Aorta (tissue), 5 donors: ENCODE results near the gene MYCN. TPM values are rescaled to one million over a fixed set of nuclear protein-coding genes. Genes with fewer than 3 reads are reported as not detected.
"Not testable (repeated sequence)": the region's sequence is repeated elsewhere in the genome, so short reads cannot be mapped to it uniquely, and the experiment has no call there.

ENCODE experiments used
- ATAC-seq: fragments of 200-7000 bp; cut with Tn5 transposase; one replicate; pipeline ENCODE4 v1.9.1; 2022; ENCODE audit warnings: moderate library complexity; ENCODE audit not compliant: low FRiP score
- DNase-seq, 2 donors: peaks; one replicate each; pipeline ENCODE4 v3.0.0-alpha.2; 2020
- H3K27ac ChIP-seq, 2 donors: one replicate each; pipeline ENCODE4 v1.5.1; 2013; ENCODE audit warnings: low read length in 2 of 2, mild to moderate bottlenecking in 2 of 2, moderate library complexity in 2 of 2, control low read depth in 1 of 2, inconsistent platforms in 1 of 2, low read depth in 1 of 2
- H3K27me3 ChIP-seq, 2 donors: one replicate each; pipeline ENCODE4 v1.6.1; 2013; ENCODE audit warnings: control low read depth in 1 of 2, low read length in 1 of 2, mild to moderate bottlenecking in 1 of 2, moderate library complexity in 1 of 2; ENCODE audit not compliant: insufficient read depth in 2 of 2, control insufficient read depth in 1 of 2
- H3K36me3 ChIP-seq, 2 donors: one replicate each; pipeline ENCODE4 v1.6.1; 2013; ENCODE audit warnings: control low read depth in 1 of 2, low read length in 1 of 2, mild to moderate bottlenecking in 1 of 2; ENCODE audit not compliant: insufficient read depth in 2 of 2, control insufficient read depth in 1 of 2
- H3K4me1 ChIP-seq, 2 donors: one replicate each; pipeline ENCODE4 v1.6.1; 2013; ENCODE audit warnings: low read length in 2 of 2, control low read depth in 1 of 2, mild to moderate bottlenecking in 1 of 2, moderate library complexity in 1 of 2; ENCODE audit not compliant: insufficient read depth in 2 of 2, control insufficient read depth in 1 of 2
- H3K4me3 ChIP-seq, 2 donors: one replicate each; pipeline ENCODE4 v1.5.1; 2013; ENCODE audit warnings: low read length in 2 of 2, control low read depth in 1 of 2, mild to moderate bottlenecking in 1 of 2
- H3K9me3 ChIP-seq: one replicate; pipeline ENCODE4 v1.6.1; 2013; ENCODE audit warnings: mild to moderate bottlenecking, low read length; ENCODE audit not compliant: control insufficient read depth
- WGBS, 2 donors: extraction: QIAGEN DNeasy Blood & Tissue Kit; methylation state at CpG; one replicate each; pipeline ENCODE4 v1.1.7; 2013; 5-methylcytosine and 5-hydroxymethylcytosine counted together
- intact Hi-C, 2 donors: fragments of 100-400 bp; cut with DNase I; formaldehyde crosslinking; loops; one replicate each; pipeline versions ENCODE4 v1.14.2 to v1.15.0; 2022
- polyA plus RNA-seq, 2 donors: library from polyadenylated mRNA; stranded (reverse); fragments of 200-250 nt; gene quantifications; one replicate each; pipeline ENCODE4 v1.2.3, GENCODE V29; 2013
- total RNA-seq, 2 donors: library from RNA; stranded (reverse); fragmentation: NEBNext Ultra II Directional; extraction: Animal tissue kit (Norgen Biotek cat#: 25700); gene quantifications; one replicate each; pipeline ENCODE4 v1.2.1, GENCODE V29; 2021
- donor health status: healthy with polysubstance abuse.
- donor health status: Bipolar disorder and iron deficiency.
- donor health status: DM: no; HTN: no; CAD: no.
- donor health status: DM: no; HTN: no; CAD: no.
- donor health status: DM: yes; HTN: yes; CAD: no.

The MYCN gene
- total and polyA plus RNA-seq, 4 donors = 0.26 to 2.1 (median 0.45) TPM; not detected in 1

GRCh38 chr2:15906778-15907177, 33.6 kb upstream of the MYCN start:
- intact Hi-C loops = no loop called here
- no peak for DNase-seq
- H3K9me3 ChIP-seq = no peaks in the 10 kb centered on the region
- no peak for ATAC-seq
- H3K36me3 ChIP-seq = no peaks in the 10 kb centered on the region
- no peak overlapping the region for H3K27ac ChIP-seq
- H3K4me3 ChIP-seq = no peak overlapping the region
- no peaks in the 10 kb centered on the region for H3K4me1 ChIP-seq
- 92 to 95% methylated on average over 5 of the region's 5 CpGs for WGBS, 2 donors
- H3K27me3 ChIP-seq = no peaks in the 10 kb centered on the region

- DNase-seq = no peak
- 94 to 95% methylated on average over 2 of the region's 2 CpGs for WGBS, 2 donors
- Histone ChIP-seq H3K27me3 (no peaks in the 10 kb centered on the region), H3K9me3 (no peaks in the 10 kb centered on the region), H3K4me3 (no peak overlapping the region), H3K36me3 (no peaks in the 10 kb centered on the region), H3K4me1 (no peaks in the 10 kb centered on the region), H3K27ac (no peak overlapping the region)
- no peak for ATAC-seq
- intact Hi-C loops = no loop called here
These were observed 32.7 kb upstream of the MYCN start for GRCh38 chr2:15907461-15908324.

GRCh38 chr2:15908371-15908770, 32.0 kb upstream of the MYCN start:
- H3K27ac ChIP-seq = no peak overlapping the region
- H3K27me3 ChIP-seq = no peaks in the 10 kb centered on the region
- WGBS, 2 donors = 58 to 65% methylated on average over 4 of the region's 4 CpGs
- intact Hi-C loops = no loop called here
- no peaks in the 10 kb centered on the region for H3K9me3 ChIP-seq
- H3K4me3 ChIP-seq = no peak overlapping the region
- DNase-seq = no peak
- no peaks in the 10 kb centered on the region for H3K36me3 ChIP-seq
- no peak for ATAC-seq
- no peaks in the 10 kb centered on the region for H3K4me1 ChIP-seq

- WGBS, 2 donors = 76 to 81% methylated on average over 4 of the region's 4 CpGs
- no peak for ATAC-seq
These were observed 31.2 kb upstream of the MYCN start for GRCh38 chr2:15909157-15909556.

GRCh38 chr2:15909736-15910135, 30.6 kb upstream of the MYCN start:
- H3K9me3 ChIP-seq = no peaks in the 10 kb centered on the region
- no peak overlapping the region for H3K4me3 ChIP-seq
- intact Hi-C loops = no loop called here

More at GRCh38 chr2:15909157-15909556, 31.2 kb upstream of the MYCN start:
- intact Hi-C loops = no loop called here
- no peaks in the 10 kb centered on the region for H3K9me3 ChIP-seq
- DNase-seq = no peak
- no peaks in the 10 kb centered on the region for H3K27me3 ChIP-seq
- H3K4me3 ChIP-seq = no peak overlapping the region
- no peaks in the 10 kb centered on the region for H3K36me3 ChIP-seq
- H3K4me1 ChIP-seq = no peaks in the 10 kb centered on the region
- H3K27ac ChIP-seq = no peak overlapping the region

GRCh38 chr2:15911270-15911669, 29.1 kb upstream of the MYCN start:
- intact Hi-C loops, H3K27ac ChIP-seq, H3K9me3 ChIP-seq, ATAC-seq, H3K4me1 ChIP-seq, H3K4me3 ChIP-seq, H3K36me3 ChIP-seq, DNase-seq, H3K27me3 ChIP-seq: not testable (repeated sequence)
- WGBS, 2 donors = 95 to 97% methylated on average over 3 of the region's 3 CpGs

More at GRCh38 chr2:15909736-15910135, 30.6 kb upstream of the MYCN start:
- Histone ChIP-seq H3K36me3 (no peaks in the 10 kb centered on the region), H3K4me1 (no peaks in the 10 kb centered on the region), H3K27me3 (no peaks in the 10 kb centered on the region), H3K27ac (no peak overlapping the region)
- 93 to 94% methylated on average over 4 of the region's 4 CpGs for WGBS, 2 donors
- ATAC-seq (no peak), DNase-seq (no peak)

- Histone ChIP-seq H3K4me3 (no peak overlapping the region), H3K4me1 (no peaks in the 10 kb centered on the region), H3K27ac (no peak overlapping the region), H3K27me3 (no peaks in the 10 kb centered on the region), H3K9me3 (no peaks in the 10 kb centered on the region), H3K36me3 (no peaks in the 10 kb centered on the region)
- no peak for ATAC-seq
- intact Hi-C loops = no loop called here
- no peak for DNase-seq
- 85 to 93% methylated on average over 3 of the region's 3 CpGs for WGBS, 2 donors
These were observed 28.7 kb upstream of the MYCN start for GRCh38 chr2:15911686-15912085.

GRCh38 chr2:15912203-15912602, 28.1 kb upstream of the MYCN start:
- Histone ChIP-seq H3K9me3 (no peaks in the 10 kb centered on the region), H3K36me3 (no peaks in the 10 kb centered on the region), H3K27me3 (no peaks in the 10 kb centered on the region), H3K4me3 (no peak overlapping the region), H3K4me1 (no peaks in the 10 kb centered on the region), H3K27ac (no peak overlapping the region)
- 28 to 37% methylated on average over 10 of the region's 10 CpGs for WGBS, 2 donors
- peak; percentile 31 for ATAC-seq
- DNase-seq = no peak
- intact Hi-C loops = no loop called here

- Histone ChIP-seq H3K27me3 (no peaks in the 10 kb centered on the region), H3K36me3 (no peaks in the 10 kb centered on the region), H3K4me1 (no peaks in the 10 kb centered on the region), H3K27ac (no peak overlapping the region), H3K4me3 (no peak overlapping the region), H3K9me3 (no peaks in the 10 kb centered on the region)
- intact Hi-C loops = no loop called here
- DNase-seq = no peak
- no peak for ATAC-seq
- WGBS, 2 donors = 77 to 80% methylated on average over 9 of the region's 9 CpGs
These were observed 27.2 kb upstream of the MYCN start for GRCh38 chr2:15913146-15913545.
